HG02588 (cell line): ENCODE measurements around the gene GLG1.
"Not testable (repeated sequence)": the region's sequence is repeated elsewhere in the genome, so short reads cannot be mapped to it uniquely, and the experiment has no call there.

ENCODE experiments used
- ATAC-seq: cut with Tn5 transposase; IDR thresholded peaks from one replicate; pipeline ENCODE4 v1.9.1; 2021; ENCODE audit warnings: mild to moderate bottlenecking, moderate library complexity; ENCODE audit not compliant: unreplicated experiment

The GLG1 gene

DNA sequence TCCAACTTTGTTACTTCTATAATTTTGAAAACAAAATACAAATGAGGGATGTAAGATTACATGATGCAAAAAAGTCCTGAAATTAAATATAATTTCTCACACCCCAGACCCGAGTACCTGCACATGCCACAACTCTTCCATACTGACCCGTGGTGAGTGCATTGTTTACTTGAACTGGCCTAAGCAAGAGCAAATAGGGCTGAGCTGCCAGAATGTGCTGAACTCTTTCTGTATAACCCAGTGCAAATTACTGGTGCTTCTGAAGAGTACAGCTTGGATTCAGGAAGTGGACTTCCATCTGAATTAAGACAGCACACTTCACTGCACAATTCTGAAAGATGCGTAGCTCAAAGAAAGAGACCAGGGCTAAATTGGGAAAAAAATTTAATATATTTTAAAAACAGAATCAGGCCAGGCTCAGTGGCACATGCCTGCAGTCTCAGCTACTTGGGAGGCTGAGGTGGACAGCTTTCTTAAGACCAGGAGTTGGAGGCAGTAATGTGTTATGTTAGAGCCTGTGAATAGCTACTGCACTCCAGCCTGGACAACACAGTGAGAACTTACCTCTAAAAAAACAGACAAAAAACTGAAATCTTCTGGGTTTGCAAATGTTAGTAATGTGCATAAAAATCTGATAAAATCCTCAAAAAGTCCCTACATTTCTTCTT, 63.9 kb downstream of the GLG1 start:
- ATAC-seq = not testable (repeated sequence)

DNA sequence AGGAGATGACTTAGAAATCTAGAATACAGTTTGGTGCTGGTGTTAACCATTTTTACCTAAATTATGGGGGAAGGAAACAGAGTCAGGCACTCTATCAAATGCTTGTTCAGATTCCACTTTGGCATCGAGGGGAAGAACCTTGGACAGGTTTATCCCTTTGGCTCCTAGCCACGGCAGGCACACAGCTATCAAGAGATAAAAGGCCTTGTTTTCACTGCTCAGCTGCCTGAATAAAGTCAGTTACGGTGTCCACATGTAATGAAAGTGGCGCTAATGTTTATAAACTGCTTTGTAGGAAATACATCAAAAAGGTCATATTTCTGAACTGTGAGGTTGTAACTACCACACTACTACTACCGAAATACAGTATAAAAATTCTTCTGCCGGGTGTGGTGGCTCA, 66.3 kb downstream of the GLG1 start:
- ATAC-seq = not testable (repeated sequence)

DNA sequence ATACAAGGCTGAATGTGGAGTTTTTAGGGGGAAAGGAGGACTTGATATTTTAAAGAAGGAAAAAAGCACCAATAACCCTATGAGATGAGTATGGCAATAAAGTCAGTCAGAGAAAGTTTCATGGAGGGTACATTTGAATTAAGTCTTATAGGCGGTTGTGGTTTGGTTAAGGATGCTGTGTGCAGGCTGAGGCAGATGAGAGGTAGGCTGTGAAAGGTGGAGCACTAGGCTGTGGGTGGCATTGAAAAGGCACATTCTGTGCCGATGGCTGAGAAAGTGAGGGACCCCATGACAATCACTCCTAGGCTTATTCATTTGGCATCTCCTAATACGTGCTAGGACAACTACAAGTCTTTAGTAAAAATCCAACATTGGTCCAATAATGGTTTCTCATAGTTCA, 68.1 kb downstream of the GLG1 start:
- ATAC-seq = not testable (repeated sequence)

- ATAC-seq = not testable (repeated sequence)
Measured at GRCh38 chr16:74537746-74538145, 69.2 kb downstream of the GLG1 start.

DNA sequence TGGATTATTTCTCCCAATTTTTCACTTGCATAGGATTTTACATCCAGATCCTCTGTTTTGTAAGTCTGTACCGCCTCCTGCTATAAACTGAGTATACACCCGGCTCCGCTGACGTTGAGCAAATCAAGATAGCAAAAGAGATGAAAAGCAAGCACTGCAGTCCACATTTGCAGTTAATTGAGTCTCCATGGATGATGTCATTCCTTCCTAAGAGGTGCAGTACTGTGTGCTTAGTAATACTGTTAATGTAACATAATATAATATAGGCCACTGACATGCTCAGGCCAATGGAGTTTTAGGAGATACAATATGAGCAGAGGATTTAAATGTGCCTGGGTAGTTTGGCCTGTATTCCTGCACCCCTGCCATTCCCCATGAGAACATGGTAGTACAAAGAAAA, 72.3 kb downstream of the GLG1 start:
- ATAC-seq = not testable (repeated sequence)

GRCh38 chr16:74524926-74525325, 82.0 kb downstream of the GLG1 start:
- no peak for ATAC-seq

- no peak for ATAC-seq
Measured at GRCh38 chr16:74524117-74524516, 82.8 kb downstream of the GLG1 start.

DNA sequence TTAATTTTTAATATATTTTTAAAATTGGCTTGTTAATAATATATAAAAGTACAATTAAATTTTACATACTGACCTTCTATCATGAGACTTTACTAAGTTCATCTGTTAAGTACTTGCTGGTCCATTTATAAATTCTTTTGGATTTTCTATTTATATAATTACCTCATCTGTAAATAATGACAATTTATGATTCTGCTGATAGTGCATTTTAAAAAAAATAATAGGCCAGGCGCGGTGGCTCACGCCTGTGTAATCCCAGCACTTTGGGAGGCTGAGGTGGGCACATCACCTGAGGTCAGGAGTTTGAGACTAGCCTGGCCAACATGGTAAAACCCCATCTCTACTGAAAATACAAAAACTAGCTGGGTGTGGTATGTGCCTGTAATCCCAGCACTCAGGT, 83.2 kb downstream of the GLG1 start:
- not testable (repeated sequence) for ATAC-seq

DNA sequence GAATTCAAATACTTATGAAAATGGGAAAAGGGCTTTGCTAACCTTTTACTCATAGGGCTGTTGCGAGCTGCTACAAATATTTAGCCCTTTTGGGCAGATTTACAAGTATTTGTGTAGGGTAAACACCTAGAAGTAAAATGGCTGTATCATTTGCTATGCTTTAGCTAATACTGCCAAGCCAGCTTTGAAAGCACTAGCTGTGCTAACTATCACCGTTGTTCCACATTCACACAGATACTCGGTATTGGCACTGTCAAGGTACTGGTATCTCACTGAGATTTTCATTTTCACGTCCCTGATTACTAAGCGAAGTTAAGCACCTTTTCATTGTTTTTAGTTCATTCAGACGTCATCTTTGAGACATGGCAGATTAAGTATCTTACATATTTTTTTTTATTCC, 84.8 kb downstream of the GLG1 start:
- no peak for ATAC-seq

GRCh38 chr16:74521691-74522090, 85.2 kb downstream of the GLG1 start:
- ATAC-seq = no peak

DNA sequence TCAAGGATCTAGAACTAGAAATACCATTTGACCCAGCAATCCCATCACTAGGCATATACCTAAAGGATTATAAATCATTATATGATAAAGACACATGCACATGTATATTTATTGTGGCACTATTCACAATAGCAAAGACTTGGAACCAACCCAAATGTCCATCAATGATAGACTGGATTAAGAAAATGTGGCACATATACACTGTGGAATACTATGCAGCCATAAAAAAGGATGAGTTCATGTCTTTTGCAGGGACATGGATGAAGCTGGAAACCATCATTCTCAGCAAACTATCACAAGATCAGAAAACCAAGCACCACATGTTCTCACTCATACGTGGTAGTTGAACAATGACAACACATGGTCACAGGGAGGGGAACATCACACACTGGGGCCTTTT, 88.0 kb downstream of the GLG1 start:
- not testable (repeated sequence) for ATAC-seq

GRCh38 chr16:74511961-74512360, 95.0 kb downstream of the GLG1 start:
- no peak for ATAC-seq

DNA sequence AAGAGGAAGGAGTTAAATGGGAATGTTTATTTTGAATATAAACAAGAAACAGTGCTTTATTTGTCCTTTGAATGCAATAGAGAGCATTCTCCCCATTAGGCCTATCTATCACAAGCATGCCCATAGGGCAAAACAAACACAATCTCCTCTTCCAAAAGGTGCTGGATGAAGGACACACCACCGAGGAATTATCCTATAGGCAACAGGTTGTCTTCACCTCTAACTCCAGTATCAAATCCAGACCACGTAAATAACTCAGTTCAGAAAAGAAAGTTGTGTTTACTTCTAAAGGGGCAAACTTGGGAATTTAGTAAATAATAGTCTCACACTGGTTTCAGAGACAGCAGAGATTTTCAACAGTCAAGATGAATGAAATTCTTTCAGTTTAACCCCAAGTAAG, 101.9 kb downstream of the GLG1 start:
- ATAC-seq = no peak

- ATAC-seq = no peak
Measured at GRCh38 chr16:74503412-74503811, 103.5 kb downstream of the GLG1 start.

GRCh38 chr16:74501484-74502478, 105.1 kb downstream of the GLG1 start:
- no peak for ATAC-seq

DNA sequence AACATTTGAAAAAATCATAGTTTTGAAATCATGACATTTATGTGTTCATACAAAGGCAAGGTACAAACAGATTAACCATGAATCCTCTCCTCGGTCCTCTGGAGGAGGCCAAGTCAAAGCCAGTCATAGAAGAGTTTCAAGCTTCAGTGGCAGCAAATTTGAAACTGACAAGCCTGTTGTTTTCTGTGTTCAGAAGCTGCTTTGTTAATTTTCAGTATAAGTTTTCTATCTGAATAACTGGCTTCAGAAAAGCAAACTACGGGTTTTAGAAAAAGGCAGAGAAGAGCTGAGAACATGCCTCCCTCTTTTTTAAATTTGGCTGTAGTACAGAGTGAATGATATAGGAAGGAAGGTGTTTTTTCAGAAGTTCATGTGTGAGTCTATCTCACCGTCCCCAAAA, 106.0 kb downstream of the GLG1 start:
- no peak for ATAC-seq

DNA sequence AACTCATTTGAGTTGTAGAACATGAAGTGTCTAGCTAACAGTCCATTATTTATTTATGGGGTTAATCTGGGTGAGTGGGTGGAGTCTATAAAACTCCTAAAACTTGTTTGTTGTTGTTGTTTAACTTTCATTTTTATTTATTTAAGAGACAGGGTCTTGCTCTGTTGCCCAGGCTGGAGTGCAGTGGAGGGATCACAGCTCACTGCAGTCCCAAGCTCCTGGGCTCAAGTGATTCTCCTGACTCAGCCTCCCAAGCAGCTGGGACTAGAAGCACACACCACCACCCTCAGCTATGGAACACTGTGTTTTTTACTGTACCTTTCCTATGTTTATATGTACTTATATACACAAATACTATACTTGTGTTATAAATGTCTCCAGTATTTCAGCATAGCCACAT, 107.8 kb downstream of the GLG1 start:
- no peak for ATAC-seq

DNA sequence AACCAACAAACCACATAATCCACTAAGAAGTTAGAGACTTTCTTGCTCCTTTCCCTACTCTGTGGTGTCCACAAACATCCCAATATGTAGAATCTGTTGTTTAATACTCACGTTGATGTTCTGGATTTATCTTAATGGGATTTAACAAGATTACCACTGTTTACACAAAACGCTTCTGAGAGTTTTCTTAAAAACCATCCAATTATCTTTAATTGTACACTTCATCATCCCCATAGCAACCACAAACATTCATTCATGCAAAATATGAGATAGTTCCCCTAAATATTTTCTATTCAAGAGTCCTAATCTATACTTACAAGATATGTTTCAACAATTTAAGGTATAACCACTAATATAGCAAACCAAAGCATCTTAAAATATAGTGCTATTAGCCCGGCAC, 109.2 kb downstream of the GLG1 start:
- no peak for ATAC-seq

- ATAC-seq = no peak
Measured at GRCh38 chr16:74496054-74496453, 110.9 kb downstream of the GLG1 start.

DNA sequence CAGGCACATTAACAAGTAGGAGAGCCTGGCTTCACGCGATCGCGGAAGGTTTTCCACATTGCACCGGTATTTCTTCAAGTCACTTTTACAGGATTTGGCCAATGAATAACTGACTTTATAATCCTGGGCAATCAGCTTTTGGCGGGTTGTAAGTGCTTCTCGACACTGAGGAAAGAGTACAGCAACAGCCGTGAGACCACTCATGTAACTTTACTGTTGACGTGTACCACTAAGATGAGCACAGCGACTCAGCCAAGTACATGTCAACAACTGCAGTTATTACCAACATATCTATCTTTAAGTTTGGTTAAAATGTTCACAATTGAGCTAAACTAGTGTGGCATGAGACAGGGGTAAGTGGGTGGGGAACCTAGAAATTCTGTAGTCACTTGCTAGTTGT, 113.9 kb downstream of the GLG1 start:
- ATAC-seq = no peak

DNA sequence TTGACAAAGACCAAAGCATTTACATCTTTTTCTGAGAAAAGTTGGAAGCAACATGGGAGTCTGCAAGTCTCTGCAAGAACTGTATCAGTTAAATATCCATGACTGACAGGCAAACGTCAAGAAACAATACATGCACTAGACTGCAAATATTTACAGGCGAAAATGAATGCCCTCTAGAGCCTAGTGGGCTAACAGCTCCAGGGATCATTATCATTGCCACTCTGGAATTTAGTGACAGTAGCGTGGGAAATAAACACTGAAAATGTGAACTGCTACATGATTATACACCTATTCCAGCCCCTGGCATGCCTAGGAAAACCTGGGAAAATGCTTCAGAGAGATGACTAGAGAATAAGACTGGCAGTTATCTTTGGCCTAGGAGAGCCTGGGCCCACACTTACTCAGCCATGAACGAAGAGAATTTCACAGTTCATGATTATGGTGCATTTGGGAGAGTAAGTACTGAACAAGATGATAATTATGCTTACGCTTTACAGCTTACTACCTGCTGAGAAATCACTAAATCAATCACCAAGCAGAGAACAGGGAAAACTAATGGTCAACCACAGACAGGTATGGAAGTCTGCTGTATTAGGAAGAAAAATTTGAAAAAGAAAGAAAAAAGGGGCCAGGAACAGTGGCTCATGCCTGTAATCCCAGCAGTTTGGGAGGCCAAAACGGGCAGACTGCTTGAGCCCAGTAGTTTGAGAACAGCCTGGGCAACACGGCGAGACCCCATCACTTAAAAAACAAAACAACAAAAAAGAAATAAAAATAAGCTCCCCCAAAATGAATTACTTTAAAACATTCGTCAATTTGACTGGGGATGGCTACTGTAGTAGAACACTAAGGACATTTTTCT, 119.0 kb downstream of the GLG1 start:
- no peak for ATAC-seq
